Activated CD8-positive, alpha-beta memory T cell treated with anti-CD3 and anti-CD28 coated beads for 1 hour (primary cell): Measurements from ENCODE around the gene SAMD8.
"Not testable (repeated sequence)": the region's sequence is repeated elsewhere in the genome, so short reads cannot be mapped to it uniquely, and the experiment has no call there.

ENCODE experiments used
- DNase-seq, 2 donors: peaks; one replicate each; pipeline ENCODE4 v3.0.0-alpha.2; 2020; ENCODE audit warnings: low read depth in 1 of 2; ENCODE audit errors: extremely low read depth in 1 of 2

The SAMD8 gene

GRCh38 chr10:75106891-75107290 is 4.6 kb upstream of the SAMD8 start:
- DNase-seq = not testable (repeated sequence)

GRCh38 chr10:75107756-75108683 is 3.4 kb upstream of the SAMD8 start:
- no peak for DNase-seq

DNA sequence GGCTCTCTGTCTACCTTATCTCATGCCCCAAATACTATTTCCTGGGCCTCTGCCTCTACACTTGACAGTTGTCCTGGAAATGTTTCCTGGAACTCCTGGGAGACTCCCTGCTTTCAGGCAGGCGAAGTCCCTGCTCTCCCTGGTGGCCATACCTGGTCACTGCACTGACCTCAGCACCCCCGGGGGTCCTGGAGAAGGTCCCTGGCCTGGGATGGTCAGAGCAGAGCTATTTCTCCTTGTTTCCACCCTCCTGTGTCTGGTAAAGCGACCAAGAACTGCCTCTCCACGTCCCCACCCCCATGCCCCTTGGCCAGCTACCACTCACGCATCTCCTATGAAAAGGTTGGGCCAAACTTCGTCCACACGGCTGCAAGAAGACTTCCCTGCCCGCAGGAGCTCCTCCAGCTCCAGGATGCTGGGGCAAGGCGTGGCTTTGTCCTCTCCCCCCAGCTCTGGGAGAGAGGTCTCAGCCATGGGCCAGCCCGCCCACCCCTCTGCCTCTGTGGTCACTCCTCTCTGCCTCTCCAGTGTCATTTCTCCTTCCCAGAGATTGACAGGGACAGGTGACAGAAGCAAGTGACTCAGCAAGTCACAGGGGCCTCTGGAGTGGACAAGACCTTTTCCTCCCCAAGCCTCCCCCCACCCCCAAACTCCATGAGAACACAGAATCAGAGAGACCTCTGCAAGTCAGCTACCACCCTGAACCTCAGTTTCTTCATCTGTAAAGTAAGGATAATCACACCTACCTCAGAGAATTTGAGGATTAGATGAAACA is 2.6 kb upstream of the SAMD8 start:
- no peak for DNase-seq

- no peak for DNase-seq
Measured at GRCh38 chr10:75109459-75109778, 2.0 kb upstream of the SAMD8 start.

DNA sequence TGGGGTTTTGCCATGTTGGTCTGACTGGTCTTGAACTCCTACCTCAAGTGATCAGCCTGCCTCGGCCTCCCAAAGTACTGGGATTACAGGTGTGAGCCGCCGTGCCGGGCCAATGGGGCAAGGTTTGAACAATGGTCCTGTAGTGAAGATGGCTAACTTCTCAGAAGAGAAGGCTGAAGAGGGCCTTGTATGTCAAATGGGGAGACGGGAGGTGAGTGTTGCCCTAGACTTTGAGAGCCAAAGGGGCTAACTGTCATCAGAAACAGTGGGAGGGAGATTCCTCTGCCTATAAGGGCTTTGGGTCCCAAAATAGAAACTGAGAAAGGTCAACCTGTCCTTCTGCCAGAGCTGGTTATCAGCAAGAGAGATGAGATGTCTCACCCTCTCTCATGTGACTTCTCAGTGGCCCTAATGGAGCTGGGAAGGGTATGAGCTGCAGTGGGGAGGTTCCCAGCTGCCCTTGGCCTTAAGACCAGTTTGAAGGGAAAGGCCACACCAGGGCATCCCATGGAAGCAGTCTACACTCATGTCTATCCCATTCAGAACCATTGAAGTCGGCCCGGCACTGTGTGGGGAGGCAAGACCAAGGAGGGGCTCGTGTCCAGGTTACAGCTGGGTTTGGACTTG is 1.3 kb upstream of the SAMD8 start:
- no peak for DNase-seq

GRCh38 chr10:75111907-75112679 is 637 bp downstream of the SAMD8 start:
- DNase-seq = peak in 1 of 2 donors; percentile 20

DNA sequence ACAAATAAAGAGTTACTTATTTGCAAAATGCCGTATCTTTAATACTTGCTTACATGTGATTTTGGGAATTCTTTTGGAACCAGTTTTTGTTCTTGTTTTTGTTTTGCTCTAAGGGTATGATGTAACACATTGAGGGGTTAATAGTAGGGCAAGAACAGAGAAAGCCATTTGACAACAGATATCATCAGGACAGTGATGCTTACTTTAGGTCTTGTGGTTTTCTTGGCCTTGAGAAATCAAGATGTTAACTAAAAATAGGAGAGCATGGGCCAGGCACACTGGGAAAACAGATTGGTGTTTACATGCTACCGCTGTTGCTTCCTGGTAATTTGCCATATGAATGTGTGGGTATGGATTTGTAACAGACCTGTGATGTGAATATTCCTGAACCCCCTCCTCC is 3.7 kb downstream of the SAMD8 start:
- no peak for DNase-seq

DNA sequence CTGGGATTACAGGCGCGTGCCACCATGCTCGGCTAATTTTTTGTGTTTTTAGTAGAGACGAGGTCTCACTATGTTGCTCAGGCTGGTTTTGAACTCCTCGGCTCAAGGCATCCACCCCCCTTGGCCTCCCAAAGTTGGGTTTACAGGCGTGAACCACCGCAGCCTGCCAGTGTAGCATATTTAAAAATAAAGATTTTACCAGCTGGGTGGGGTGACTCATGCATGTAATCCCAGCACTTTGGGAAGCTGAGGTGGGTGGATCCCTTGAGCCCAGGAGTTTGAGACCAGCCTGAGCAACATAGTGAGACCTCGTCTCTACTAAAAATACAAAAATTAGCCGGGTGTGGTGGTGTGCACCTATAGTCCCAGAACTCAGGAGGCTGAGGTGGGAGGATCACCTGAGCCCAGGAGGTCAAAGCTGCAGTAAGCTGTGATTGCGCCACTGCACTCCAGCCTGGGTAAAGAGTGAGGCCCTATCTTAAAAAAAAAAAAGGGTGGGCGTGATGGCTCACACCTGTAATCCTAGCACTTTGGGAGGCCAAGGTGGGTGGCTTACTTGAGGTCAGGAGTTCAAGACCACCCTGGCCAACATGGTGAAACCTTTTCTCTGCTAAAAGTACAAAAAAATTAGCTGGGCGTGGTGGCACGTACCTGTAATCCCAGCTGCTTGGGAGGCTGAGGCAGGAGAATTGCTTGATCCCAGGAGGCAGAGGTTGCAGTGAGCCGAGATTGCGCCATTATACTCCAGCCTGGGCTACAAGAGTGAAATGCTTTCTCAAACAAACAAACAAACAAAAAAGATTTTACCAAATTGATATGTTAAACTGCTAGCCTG is 5.7 kb downstream of the SAMD8 start:
- not testable (repeated sequence) for DNase-seq

GRCh38 chr10:75117995-75118394 is 6.5 kb downstream of the SAMD8 start:
- DNase-seq = no peak

DNA sequence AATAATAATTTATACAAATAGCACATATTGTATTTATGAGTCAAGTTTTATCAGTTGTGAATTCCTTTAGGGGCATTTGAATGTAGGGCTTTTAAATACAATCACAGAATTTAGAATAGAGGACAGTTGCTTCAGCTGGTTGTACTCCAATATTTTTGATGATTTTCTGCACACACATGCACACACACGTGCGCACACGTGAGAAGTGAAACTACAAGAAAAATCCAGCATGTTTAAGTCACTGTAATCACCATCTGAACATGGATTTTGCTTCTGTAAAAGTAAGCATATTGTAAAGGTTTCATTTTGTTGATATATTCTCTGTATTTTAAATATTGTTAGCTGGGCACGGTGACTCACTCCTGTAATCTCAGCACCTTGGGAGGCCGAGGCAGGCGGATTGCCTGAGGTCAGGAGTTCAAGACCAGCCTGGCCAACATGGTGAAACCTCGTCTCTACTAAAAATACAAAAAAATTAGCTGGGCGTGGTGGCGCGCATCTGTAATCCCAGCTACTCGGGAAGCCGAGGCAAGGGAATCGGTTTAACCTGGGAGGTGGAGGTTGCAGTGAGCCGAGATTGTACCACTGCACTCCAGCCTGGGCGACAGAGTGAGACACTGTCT is 8.1 kb downstream of the SAMD8 start:
- DNase-seq = not testable (repeated sequence)

DNA sequence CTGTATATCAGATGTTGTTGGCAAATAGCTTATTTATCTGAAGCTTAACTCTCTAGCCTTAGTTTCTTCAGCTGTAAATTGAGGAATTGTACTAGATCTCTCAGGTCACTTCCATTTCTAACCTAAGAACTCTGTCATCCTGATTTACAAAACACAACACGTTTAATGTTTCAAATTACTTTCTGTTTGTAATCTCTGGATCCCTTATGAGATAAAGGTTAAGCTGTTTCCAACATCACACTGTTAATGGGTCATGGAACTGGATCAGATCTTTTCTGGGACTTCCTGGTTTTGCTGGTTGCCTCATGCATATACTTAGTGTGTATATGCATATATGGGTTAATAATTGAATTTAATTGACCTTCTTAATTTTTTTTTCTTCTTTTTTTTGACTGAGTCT is 9.9 kb downstream of the SAMD8 start:
- no peak for DNase-seq

GRCh38 chr10:75122505-75122904 is 11.0 kb downstream of the SAMD8 start:
- no peak for DNase-seq

DNA sequence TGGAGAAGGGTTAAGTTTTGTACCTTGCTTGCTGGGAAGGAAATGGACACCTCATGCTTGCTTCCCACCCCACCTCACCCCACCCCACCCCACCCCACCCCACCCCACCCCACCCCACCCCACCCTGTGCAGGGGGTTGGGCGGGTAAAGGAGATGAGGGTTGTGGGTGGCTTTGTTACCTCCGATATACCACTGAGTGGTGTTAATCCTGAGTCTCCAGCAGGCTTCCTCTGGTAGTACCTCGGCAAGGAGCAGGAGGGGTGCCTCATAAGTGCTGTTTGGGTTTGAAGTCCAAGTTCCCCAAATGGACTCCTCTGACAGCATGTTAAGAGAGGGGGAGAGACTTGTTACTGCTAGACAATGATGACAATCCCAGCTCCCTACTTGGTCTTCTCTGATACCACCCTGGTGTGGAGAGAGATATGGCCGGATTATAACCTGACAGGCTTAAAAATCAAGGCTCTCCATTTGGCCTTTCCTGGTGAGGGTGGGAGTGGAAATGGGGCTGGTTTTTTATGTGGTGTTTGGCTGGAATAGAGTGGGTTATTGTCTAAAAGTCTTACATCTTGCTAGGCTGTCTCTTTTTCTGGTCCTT is 11.7 kb downstream of the SAMD8 start:
- no peak for DNase-seq

- DNase-seq = no peak
Measured at GRCh38 chr10:75126277-75126676, 14.8 kb downstream of the SAMD8 start.

- DNase-seq = no peak
Measured at GRCh38 chr10:75127471-75127870, 16.0 kb downstream of the SAMD8 start.

- not testable (repeated sequence) for DNase-seq
Measured at GRCh38 chr10:75128985-75129384, 17.5 kb downstream of the SAMD8 start.

- no peak for DNase-seq
Measured at GRCh38 chr10:75129537-75129936, 18.1 kb downstream of the SAMD8 start.

GRCh38 chr10:75133701-75134100 is 22.2 kb downstream of the SAMD8 start:
- not testable (repeated sequence) for DNase-seq

DNA sequence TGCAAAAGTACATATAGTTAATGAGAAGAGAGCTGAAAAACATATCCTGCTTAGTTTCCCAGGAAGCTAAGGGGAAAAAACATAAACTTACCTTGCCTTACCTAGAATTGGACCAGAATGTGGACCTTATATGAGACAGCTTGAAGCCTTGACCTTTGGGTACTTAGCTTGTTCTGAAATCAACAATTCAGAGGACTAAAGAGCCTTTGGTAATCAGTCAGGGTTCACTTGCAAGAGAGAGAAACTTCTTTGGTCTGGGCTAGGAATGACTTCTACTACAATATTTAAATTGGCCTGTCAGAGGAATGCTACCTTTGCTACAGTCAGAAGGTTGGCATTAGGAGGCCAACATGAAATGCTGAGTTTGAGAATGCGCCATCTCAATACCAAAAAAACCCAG is 24.9 kb downstream of the SAMD8 start:
- no peak for DNase-seq
